HG03139 (cell line): ENCODE measurements around the gene TMEM151B.

Source experiments
- ATAC-seq: cut with Tn5 transposase; IDR thresholded peaks from one replicate; pipeline ENCODE4 v1.9.1; 2021; ENCODE audit not compliant: unreplicated experiment

The TMEM151B gene

DNA sequence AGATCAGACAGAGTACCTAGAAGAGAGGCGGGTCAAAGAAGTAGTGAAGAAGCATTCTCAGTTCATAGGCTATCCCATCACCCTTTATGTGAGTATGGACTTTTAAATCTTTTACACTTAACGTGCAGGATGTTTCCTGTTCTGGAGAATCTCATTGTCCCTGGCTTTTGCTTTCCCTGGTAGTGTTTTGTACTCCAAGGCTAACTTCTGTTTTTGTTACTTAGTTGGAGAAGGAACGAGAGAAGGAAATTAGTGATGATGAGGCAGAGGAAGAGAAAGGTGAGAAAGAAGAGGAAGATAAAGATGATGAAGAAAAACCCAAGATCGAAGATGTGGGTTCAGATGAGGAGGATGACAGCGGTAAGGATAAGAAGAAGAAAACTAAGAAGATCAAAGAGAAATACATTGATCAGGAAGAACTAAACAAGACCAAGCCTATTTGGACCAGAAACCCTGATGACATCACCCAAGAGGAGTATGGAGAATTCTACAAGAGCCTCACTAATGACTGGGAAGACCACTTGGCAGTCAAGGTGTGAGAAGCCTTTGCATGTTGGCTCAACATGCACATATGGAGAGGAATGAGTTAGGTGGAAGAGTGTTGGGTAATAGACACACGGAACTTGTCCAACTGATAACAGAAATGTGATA lies 20.1 kb upstream of the TMEM151B start:
- no peak for ATAC-seq

DNA sequence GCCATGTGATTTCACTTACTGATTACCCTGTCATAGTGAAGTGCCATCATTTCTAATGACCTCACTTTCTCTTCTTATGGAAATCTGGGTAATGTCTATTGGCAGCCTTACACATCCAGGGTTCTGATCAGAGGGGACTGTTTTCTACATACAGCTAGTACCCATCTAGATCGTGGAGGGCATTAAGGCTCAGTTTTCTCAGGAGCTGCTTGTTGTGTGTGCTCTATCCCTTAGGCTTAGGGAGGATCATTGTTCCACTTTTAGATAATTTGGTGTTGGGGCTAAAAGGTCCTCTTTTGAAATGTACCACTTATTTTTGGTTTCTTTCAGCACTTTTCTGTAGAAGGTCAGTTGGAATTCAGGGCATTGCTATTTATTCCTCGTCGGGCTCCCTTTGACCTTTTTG lies 19.5 kb upstream of the TMEM151B start:
- no peak for ATAC-seq

DNA sequence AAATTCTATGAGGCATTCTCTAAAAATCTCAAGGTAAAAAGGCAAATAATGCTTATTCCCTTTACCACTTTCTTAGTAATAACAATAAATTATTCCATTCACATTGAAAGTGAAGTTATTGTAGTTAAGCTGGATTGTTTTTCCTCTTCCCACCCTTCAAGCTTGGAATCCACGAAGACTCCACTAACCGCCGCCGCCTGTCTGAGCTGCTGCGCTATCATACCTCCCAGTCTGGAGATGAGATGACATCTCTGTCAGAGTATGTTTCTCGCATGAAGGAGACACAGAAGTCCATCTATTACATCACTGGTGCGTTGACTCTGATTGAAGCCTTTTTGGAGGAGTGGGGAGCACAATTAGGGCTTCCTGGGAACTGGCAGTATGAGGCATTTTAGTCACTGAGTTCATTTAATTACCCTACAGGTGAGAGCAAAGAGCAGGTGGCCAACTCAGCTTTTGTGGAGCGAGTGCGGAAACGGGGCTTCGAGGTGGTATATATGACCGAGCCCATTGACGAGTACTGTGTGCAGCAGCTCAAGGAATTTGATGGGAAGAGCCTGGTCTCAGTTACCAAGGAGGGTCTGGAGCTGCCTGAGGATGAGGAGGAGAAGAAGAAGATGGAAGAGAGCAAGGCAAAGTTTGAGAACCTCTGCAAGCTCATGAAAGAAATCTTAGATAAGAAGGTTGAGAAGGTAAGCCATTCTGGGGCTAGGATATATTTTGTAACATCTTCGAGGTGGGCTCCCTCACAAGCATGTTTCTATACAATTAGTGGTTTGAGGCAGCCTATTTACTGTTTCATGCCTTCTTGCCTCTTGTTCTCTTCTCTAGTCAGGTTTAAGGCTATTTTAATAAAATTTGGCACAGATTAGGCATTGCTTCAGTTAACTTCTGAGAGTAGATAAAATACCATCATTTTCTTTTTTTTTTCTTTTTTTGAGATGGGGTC lies 18.4 kb upstream of the TMEM151B start:
- ATAC-seq: no peak

DNA sequence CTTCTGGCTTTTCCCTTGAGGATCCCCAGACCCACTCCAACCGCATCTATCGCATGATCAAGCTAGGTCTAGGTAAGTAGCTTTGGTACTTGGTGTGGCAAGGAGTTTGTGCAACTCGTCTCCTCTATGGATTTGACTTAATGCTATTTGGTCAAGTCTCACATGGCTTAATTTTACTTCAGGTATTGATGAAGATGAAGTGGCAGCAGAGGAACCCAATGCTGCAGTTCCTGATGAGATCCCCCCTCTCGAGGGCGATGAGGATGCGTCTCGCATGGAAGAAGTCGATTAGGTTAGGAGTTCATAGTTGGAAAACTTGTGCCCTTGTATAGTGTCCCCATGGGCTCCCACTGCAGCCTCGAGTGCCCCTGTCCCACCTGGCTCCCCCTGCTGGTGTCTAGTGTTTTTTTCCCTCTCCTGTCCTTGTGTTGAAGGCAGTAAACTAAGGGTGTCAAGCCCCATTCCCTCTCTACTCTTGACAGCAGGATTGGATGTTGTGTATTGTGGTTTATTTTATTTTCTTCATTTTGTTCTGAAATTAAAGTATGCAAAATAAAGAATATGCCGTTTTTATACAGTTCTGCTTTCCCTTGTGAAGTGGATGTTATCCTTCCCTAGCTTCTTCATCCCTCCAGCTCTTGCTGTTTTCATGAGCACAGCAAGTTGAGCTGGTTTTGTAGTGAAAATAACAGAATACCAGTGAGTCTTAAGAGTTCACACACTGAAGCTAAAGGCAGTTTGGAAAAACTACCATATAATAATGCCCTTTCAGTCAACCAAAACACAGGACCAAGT lies 16.7 kb upstream of the TMEM151B start:
- ATAC-seq: no peak

DNA sequence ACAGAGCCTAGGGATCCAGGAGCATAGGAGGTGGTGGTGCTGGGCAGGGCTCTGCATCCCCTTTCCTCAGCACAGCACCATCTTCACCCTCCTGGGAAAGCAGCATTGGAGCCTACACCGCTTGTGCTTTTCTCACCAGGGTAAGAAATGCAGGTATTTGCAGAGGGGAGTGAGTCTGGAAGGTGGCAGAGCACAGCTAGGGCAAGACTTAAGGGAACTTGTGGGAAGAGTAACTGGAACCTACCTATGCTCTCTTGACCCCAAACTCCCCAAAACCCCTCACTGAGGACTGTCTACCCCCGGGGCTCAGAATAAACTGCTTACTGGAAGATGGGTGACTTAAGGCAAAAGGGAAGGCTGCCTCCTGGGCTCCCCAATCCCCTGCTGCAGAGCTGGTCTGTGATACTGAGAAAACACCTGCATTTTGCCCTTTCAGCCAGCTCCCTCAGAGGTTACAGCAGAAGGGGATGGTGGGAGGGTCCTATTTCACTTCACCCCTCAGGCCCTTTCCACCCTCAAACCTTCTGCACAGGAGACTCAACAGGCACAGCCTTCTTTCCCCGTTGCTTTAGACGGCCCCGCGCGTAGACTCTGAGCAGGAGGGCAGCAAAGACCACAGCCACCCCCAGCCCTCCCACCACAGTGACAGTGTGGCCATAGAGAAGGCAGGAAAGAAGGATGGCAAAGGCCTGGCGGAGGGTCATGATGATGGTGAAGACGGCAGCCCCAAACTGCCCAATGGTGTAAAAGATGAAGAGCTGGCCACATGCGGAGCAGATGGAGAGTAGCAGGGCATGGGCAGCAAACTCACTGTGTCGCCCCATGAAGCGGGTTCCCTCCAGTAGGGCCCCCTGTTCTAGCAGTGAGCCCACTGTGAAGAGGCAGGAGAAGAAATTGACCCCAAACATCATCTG lies 15.8 kb upstream of the TMEM151B start:
- no peak for ATAC-seq

DNA sequence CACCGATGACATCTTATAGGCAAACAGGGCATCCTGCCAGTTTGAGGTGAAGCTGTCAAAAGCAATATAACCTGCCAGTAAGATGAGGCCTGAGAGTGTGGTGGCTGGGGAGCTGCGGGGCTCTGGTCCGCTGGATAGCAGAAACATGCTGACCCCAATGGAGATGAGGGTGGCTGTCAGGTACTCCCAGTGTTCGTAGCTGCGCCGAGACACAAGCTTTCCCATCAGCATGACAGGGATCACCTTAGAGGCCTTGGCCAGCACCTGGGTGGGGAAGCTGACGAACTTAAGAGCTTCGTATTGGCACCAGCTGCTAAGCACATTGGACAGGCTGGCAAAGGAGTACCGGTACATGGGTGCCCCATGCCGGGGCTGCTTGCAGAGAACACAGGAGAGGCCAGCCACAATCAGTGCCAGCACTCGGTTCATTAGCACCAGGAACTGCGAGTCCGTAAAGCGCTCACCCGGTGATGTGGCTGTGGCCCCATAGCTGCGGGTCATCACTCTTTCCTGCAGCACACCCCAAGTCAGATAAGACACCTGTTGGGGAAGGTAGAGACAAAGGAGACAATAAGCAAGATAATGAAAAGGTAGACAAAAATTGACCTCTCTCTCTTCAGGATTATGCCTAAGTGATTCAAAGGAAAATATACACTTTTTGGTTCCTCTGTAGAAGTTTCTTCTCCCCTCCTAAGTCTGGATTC lies 15.0 kb upstream of the TMEM151B start:
- no peak for ATAC-seq

DNA sequence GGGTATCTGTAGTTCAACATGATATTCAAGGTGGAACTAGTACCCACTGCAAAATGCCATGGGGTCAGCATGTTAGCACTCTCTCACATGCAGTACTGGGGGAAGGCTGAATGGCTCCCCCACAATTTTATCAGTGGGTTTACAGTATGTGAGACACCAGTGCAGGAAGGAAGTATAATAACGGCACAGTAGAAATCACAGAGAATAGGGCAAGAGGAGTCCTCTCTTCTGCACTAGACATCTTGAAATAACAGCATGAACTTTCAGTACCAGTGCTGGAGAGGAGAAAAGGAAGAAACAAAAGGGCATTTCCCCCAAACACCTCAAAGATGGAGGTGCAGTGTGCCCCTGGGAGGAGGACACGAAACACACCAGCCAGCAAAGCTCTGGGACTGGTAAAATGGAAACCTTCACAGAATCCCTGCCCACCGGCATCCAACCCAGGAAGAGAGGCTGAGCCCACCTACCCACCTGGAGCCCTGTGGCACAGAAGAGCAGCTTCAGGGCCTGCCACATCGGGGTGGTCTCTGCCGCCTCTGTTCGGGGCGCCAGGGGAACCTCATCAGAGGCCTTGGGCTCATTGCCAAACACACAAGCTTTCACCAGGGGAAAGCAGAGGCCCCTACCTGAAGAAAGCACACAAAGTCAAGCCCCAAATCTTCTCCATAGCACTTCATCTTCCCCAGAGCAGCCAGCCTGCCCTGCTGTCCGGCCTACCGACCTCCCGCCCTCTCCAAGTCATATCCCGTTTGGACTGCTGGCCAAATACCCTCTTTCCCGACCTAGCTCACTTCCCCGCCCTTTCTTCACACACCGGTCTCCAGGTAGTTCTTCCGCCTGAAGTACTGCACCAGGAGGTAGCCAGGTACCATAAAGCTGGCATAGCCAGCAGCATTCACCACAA lies 14.1 kb upstream of the TMEM151B start:
- ATAC-seq: no peak

DNA sequence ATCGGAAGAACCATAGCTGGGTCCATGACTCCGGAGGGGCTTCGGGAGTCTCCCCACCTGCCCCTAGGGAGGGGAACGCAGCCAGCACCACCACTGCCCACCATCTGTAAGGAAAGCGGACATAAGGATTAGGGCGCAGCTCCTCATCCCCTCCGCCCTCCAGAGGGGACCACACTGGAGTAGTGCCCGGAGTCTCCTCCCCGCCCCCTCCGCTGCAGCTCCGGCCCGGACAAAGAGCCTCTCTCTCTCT lies 13.6 kb upstream of the TMEM151B start:
- ATAC-seq: no peak

DNA sequence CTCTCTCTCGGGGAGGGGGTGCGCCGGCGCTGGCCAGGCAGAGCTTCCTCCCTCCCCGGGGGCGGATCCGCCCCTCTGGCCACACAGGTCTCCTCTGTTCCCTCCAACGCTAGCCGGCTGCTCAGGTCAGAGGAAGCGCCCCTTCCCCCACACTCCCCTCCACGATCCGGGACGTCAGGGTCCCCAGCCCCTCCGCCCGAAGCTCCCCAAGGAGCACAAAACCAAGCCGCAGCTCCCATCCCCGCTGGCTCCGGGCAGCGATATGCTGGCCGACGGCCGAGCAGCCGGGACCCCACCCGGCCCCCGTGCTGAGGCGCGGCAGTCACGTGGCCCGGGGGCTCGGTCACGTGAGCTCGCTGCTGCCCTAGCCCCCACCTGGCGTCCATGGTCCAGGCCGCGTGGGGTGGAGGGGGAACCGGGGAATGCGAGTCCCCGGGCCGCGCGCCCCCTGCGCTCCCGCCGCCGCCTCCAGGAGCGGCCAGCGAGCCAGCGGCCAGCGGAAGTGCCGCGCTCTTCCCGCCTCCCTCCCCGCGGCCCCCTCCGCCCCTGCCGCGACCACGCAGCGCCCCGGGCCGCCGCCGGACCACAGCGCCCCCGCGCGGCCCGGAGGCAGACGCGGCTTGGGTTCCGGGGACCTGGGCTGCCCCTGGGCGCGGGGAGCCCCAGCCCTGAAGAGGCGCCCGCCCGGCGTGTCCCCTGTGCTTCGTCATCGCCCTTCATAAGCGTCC lies 13.1 kb upstream of the TMEM151B start, which contains the start of gene SLC35B2:
TSS of gene SLC35B2 (minus strand) at position 504 of the 728 bp plus-strand sequence. CDS start at position 386, 118 bp downstream.
- ATAC-seq: peak; percentile 49

DNA sequence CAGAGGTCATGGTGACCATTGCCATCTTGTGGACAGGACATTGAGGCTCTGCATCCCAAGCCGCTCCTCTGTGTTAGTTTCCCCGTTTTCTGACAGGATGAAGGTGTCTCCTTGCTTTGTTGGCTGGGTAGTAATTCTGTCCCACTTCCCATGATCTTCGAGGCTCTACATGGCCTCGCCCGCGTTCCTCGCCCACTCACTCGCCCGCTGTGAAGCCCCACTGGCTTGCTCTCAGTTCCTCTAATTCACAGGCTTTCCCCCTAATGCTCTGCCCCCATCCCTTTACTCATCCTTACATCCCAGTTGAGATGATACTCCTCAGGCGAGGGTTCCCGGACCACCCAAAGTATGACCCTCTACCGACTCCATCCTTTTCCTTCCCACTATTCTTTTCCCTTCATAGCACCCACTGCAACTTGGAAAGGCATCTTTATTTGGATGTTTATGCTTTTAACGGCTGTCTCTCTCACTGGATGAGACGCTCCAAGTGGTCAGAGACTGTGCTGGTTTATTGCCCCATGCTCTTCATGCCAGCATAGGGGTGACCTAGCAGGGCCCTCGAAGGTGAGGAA lies 12.4 kb upstream of the TMEM151B start:
- ATAC-seq: peak; percentile 10

DNA sequence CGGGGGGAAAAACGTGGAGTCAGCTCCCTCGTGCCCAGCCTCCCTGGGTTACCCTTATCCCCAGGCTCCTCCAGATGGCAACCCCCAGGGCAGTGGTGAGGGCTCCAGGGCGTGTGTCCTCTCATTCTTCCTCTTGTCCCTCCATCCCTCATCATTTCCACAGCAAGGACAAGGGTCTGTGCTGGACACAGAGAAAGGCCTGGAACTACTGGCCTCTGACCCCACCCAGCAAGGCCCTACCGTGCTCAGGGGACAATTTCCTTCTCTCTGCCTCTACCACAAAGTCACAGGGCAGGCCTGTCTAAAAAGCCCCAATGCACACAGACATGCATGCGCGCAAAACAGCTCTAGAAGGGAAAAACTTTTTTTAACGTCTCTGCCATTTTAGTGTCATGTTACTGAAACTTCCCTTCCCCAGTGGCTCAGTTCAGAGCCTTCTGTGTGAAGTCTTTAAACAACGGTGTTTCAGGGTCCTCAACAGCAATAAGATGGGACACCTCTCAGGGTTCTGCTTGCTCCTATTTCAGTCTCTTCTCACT lies 11.9 kb upstream of the TMEM151B start:
- ATAC-seq: no peak

DNA sequence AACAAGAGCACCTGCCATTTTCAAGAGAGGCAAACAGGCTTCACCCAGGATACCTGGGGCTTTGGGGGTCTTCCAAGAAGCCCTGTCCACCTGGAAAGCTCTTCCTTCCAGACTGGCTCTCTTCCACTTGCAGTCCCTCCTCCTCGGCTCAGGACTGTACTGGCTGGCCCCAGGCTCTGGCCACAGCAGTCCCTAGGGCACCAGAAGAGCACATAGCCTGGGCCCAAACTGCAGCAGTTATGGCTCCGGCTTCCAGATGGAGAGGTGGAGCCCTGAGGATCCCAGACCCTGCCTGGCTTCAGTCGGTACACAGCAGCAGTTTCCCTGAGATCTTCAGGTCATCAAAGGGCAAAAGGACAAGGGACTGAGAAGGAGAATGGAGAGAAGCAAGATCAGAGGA lies 11.3 kb upstream of the TMEM151B start:
- no peak for ATAC-seq

DNA sequence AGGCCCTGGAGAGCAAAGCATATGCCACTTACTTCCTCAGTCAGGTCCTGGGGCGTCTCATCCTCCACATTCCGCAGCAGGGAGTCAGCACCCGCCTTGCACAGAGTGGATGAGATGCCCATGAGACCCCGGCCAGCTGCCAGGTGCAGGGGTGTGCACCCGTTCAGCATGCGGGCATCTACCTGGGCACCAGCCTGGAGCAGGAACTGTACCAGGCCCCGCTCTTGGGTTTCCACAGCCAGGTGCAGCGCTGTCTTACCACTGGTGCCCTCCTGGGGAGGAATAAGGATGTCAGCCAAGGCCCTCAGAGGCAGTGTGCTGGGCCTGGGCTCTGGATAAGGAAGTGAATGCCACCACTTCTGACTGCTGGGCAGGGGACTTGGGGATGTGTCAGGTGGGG lies 10.2 kb upstream of the TMEM151B start:
- ATAC-seq: no peak

DNA sequence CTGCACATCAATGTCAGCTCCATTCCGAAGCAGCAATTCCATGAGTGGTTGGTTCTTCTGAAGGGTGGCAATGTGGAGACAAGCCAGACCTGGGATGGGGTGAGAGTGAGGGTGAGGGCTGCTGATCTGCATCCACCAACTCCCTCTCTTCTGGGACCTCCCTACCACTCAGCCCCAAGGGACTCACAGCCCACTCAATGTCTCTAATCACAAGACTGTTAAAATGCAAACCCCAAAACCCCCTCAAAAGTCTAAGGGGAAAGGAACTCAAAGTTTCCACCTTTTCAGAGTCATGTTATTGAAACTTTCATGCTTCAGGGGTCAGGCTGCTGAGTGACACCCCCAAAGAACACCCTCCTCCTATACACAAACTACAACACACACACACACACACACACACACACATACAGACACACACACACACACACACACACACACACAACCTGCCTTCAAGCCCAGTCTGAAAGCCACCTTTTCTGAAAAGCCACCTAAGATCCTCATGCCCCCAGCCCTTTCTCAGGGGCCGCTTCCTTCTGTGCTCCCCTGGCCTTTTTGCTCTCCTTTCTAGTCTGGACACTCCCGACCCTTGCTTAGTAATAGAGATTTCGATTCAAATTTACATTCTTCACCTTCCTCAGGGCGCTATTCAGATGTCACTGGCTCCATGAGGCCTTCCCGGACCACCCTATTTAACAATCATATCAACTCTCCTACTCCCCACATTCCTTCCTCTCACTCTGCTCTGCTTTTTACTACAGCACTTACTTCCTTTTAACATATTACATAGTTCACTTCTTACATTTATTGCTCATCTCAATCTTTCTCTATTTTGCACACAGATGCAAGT lies 9.6 kb upstream of the TMEM151B start:
- no peak for ATAC-seq

DNA sequence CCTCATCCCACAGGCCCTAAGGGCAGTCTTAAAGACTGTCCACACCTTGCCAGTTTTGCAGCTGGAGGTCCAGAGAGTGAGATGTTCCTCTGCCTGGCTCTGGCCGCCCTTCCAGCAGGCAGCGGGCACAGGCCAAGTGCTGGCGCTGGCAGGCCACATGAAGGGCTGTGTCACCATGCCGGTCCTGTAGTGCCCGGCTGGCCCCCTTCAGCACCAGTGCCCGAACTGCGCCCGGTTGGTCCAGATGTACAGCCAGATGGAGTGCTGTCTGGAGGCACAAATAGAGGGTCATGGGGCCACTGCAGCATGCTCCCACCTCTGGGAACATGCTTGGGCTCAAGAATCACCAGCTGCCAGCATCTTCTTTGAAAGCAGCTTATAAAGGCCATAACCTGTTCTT lies 8.7 kb upstream of the TMEM151B start:
- no peak for ATAC-seq

DNA sequence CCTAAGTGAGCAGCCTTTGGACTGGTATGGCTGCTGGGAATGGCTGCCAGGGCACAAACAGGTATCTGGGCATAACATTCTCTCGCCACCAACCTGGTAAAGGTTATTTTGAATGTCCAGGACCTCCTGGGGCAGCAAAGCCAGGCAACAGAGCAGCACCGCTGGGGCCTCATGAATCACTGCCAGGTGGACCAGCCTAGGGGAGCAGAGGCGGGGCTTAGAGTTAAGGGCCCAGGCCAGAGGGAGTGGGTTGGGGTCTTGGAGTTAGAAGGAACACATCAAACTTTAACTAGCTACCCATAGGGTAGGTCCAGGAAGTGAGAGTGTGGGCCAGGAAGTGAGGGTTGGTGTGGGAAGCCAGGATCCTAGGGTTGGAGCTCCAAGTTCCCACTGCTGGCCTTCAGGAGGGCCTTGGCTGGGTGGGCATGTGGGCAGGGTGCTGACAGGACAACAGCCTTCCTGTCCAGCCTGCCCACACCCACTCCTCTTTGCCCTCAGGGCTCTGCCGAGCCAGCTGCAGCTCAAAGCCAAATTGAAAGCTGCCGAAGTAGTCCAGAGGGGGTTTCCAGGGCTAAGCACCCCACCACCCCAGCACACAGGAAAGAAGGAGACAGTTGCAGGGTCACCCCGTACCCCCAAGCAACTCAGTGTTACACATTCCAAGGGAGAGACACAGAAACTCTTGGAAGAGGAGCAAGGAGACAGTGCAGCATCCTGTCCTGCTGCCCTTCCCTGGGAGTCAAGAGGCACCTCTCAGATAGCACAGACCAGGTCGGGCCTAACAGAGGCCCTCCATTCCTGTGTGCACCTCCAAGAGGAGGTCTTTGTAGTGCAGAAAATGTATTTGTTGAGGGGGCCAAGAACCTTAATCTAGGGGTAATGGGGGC lies 7.5 kb upstream of the TMEM151B start:
- no peak for ATAC-seq
